GM12878 (cell line): ENCODE results near the gene IPO8. TPM values are rescaled to one million over a fixed set of nuclear protein-coding genes. Genes with fewer than 3 reads are reported as not detected.

ENCODE experiments used
- ATAC-seq: fragments of 200-7000 bp; cut with Tn5 transposase; 3 replicates; pipeline ENCODE4 v1.9.1; 2020; ENCODE audit warnings: mild to moderate bottlenecking, moderate library complexity
- BruUV-seq: library from RNA; stranded (reverse); fragments of 400-500 nt; replicated peaks from 2 replicates; lab custom pipeline; 2021; lab: Mats Ljungman, UMichigan
- CTCF ChIA-PET: fragments of 300-600 bp; sonication (Branson Sonifier 250); formaldehyde crosslinking; extraction: SDS; loops from one replicate; lab custom pipeline; 2021; ENCODE audit warnings: inconsistent platforms; lab: Yijun Ruan, JAX
- POLR2A ChIA-PET: fragments of 350-600 bp; formaldehyde crosslinking; extraction: SDS; loops from one replicate; lab custom pipeline; 2021; ENCODE audit warnings: inconsistent platforms; lab: Charles Lee
- RAD21 ChIA-PET: fragments of 300-600 bp; sonication (Branson Sonifier 250); formaldehyde crosslinking; loops from one replicate; lab custom pipeline; 2023; ENCODE audit warnings: antibody characterized with exemption; ENCODE audit not compliant: unreplicated experiment; lab: Charles Lee
- SMC1A ChIA-PET: fragments of 300-600 bp; sonication (Branson Sonifier 250); formaldehyde crosslinking; loops from one replicate; lab custom pipeline; 2023; ENCODE audit not compliant: unreplicated experiment, uncharacterized antibody; lab: Charles Lee
- DNase-seq: peaks from one replicate; pipeline ENCODE4 v3.0.0-alpha.2; 2011; ENCODE audit warnings: low read depth, low spot score
- FAIRE-seq: peaks from 3 replicates; lab custom pipeline; 2011; peaks lifted over from hg19 to GRCh38; lab: Jason Lieb, UNC
- H2AFZ ChIP-seq: 2 replicates; pipeline ENCODE4 v1.6.0; 2011; ENCODE audit warnings: low read depth, low read length, control low read depth; ENCODE audit not compliant: control insufficient read depth
- H3K27ac ChIP-seq: 2 replicates; pipeline ENCODE4 v1.5.1; 2011; ENCODE audit warnings: control low read depth; ENCODE audit not compliant: control insufficient read depth, insufficient read depth
- H3K27me3 ChIP-seq, 2 experiments: replicated peaks in 1 of 2; 2 replicates each; pipeline versions ENCODE4 v1.6.0 to v1.6.1; 2011; ENCODE audit warnings: low read length in 1 of 2; ENCODE audit not compliant: control insufficient read depth in 2 of 2, insufficient read depth in 2 of 2
- H3K36me3 ChIP-seq, 2 experiments: 2 replicates each; pipeline ENCODE4 v1.5.1; 2011; ENCODE audit warnings: low read length in 1 of 2; ENCODE audit not compliant: control insufficient read depth in 2 of 2, insufficient read depth in 2 of 2
- H3K4me1 ChIP-seq: 2 replicates; pipeline ENCODE4 v1.6.1; 2011; ENCODE audit warnings: mild to moderate bottlenecking, low read length, moderate library complexity, mixed read lengths; ENCODE audit not compliant: control insufficient read depth, insufficient read depth
- H3K4me2 ChIP-seq: 2 replicates; pipeline ENCODE4 v1.6.0; 2011; ENCODE audit warnings: control low read depth; ENCODE audit not compliant: control insufficient read depth, insufficient read depth
- H3K4me3 ChIP-seq: fragments of 200-600 bp; sonication (generic); 2 replicates; pipeline ENCODE4 v1.5.1; 2016
- H3K79me2 ChIP-seq: 2 replicates; pipeline ENCODE4 v1.6.0; 2011; ENCODE audit warnings: low read length; ENCODE audit not compliant: control insufficient read depth, insufficient read depth
- H3K9ac ChIP-seq: 2 replicates; pipeline ENCODE4 v1.8.0; 2011; ENCODE audit warnings: low read length, control low read depth, mixed read lengths; ENCODE audit not compliant: control insufficient read depth, insufficient read depth
- H3K9me3 ChIP-seq: replicated peaks from 3 replicates; pipeline ENCODE4 v1.5.1; 2011; ENCODE audit warnings: mild to moderate bottlenecking, low read length; ENCODE audit not compliant: control insufficient read depth, insufficient read depth
- H4K20me1 ChIP-seq: 2 replicates; pipeline ENCODE4 v1.6.0; 2011; ENCODE audit not compliant: control insufficient read depth, insufficient read depth
- ATF3 ChIP-seq: IDR thresholded peaks from 2 replicates; pipeline ENCODE4 v1.6.1; 2011; ENCODE audit warnings: low read depth, mild to moderate bottlenecking, low read length, moderate library complexity, borderline replicate concordance; ENCODE audit errors: extremely low read depth
- CBX3 ChIP-seq: fragments of 200-600 bp; sonication (generic); IDR thresholded peaks from 2 replicates; pipeline ENCODE4 v1.6.1; 2016; ENCODE audit warnings: low read depth, borderline replicate concordance
- CEBPB ChIP-seq, 2 experiments: fragments of 150-350 bp in 1 of 2; IDR thresholded peaks; 2 replicates each; pipeline ENCODE4 v1.6.1; 2012 to 2014; ENCODE audit warnings: low read depth in 2 of 2, low read length in 2 of 2, borderline replicate concordance in 1 of 2, inconsistent platforms in 1 of 2
- E4F1 ChIP-seq: fragments of 450-650 bp; IDR thresholded peaks from 2 replicates; pipeline ENCODE4 v1.6.1; 2018; ENCODE audit warnings: borderline replicate concordance, mild to moderate bottlenecking; ENCODE audit not compliant: partially characterized antibody
- FOS ChIP-seq: IDR thresholded peaks from 3 replicates; pipeline ENCODE4 v1.6.1; 2011; ENCODE audit warnings: borderline replicate concordance; ENCODE audit not compliant: insufficient read length; ENCODE audit errors: extremely low read depth
- FOXK2 ChIP-seq: fragments of 450-650 bp; IDR thresholded peaks from 2 replicates; pipeline ENCODE4 v1.6.1; 2017; ENCODE audit warnings: mild to moderate bottlenecking, moderate library complexity
- IKZF1 ChIP-seq: fragments of 450-650 bp; conservative IDR thresholded peaks from 2 replicates; pipeline ENCODE4 v1.6.1; 2017; ENCODE audit warnings: antibody characterized with exemption, mild to moderate bottlenecking
- NR2C1 ChIP-seq: fragments of 450-650 bp; IDR thresholded peaks from 2 replicates; pipeline ENCODE4 v1.6.1; 2017; ENCODE audit warnings: antibody characterized with exemption, mild to moderate bottlenecking, moderate library complexity
- RB1 ChIP-seq: fragments of 450-650 bp; formaldehyde crosslinking; IDR thresholded peaks from 2 replicates; pipeline ENCODE4 v1.6.1; 2017; ENCODE audit warnings: mild to moderate bottlenecking, borderline replicate concordance
- RELB ChIP-seq: fragments of 450-650 bp; IDR thresholded peaks from 2 replicates; pipeline ENCODE4 v1.6.1; 2017; ENCODE audit warnings: low read depth, mild to moderate bottlenecking, moderate library complexity
- SPI1 ChIP-seq: IDR thresholded peaks from 2 replicates; pipeline ENCODE4 v1.6.1; 2011; ENCODE audit warnings: low read depth, mild to moderate bottlenecking, low read length, moderate library complexity, borderline replicate concordance; ENCODE audit not compliant: insufficient read depth
- SRF ChIP-seq, 2 experiments: IDR thresholded peaks; 2 replicates each; pipeline ENCODE4 v1.6.1; 2011; ENCODE audit warnings: low read depth in 2 of 2, low read length in 2 of 2, mild to moderate bottlenecking in 1 of 2, moderate library complexity in 1 of 2
- ZSCAN29 ChIP-seq: fragments of 450-650 bp; IDR thresholded peaks from 2 replicates; pipeline ENCODE4 v1.6.1; 2017; ENCODE audit warnings: mild to moderate bottlenecking, moderate library complexity
- WGBS: methylation state at CpG from one replicate; pipeline ENCODE4 v1.1.6; 2016; ENCODE audit warnings: low lambda C conversion rate; ENCODE audit not compliant: insufficient replicate concordance, insufficient coverage; ENCODE audit errors: missing lambda C conversion rate; 5-methylcytosine and 5-hydroxymethylcytosine counted together
- in situ Hi-C: fragments of 300-500 bp; cut with MboI; formaldehyde crosslinking; loops from 9 replicates; pipeline ENCODE4 v1.14.3; 2018; ENCODE audit warnings: mixed read lengths
- intact Hi-C: fragments of 100-400 bp; cut with micrococcal nuclease; formaldehyde crosslinking; loops from one replicate; pipeline ENCODE4 v1.14.2; 2022; ENCODE audit not compliant: unreplicated experiment
- polyA plus RNA-seq, 11 experiments: library from polyadenylated mRNA; depleted of rRNA in 4 of 11; unstranded in 6 of 11; stranded (reverse) in 5 of 11; fragments of >200 nt; fragmentation: Nextera tagmentation in 4 of 11; fragmentation: Illumina TruSeq in 1 of 11; extraction: Ambion mirVana in 4 of 11; extraction: Trizol in 1 of 11; gene quantifications; 1 replicate in 1 of 11; 2 replicates in 10 of 11; pipeline versions ENCODE4 v1.2.1 to v1.2.3, GENCODE V29; 2011 to 2016; ENCODE audit warnings: inconsistent platforms in 2 of 11, missing spikeins in 2 of 11, low read depth in 1 of 11
- total RNA-seq, 4 experiments: library from RNA; depleted of rRNA in 3 of 4; stranded (reverse); fragments of >200 nt in 3 of 4; fragmentation: Illumina TruSeq in 1 of 4; extraction: Trizol in 1 of 4; gene quantifications; 2 replicates each; pipeline versions ENCODE4 v1.2.1 to v1.2.3, GENCODE V29; 2013 to 2021

The IPO8 gene
- total and polyA plus RNA-seq, 10 of the 15 experiments (the other 5 are each of a cell fraction or from before 2014, with no cell fraction given), result 6.9 to 38.5 (median 15.1) TPM

- H3K27me3 ChIP-seq, result no peaks in the 10 kb centered on the region
- ChIA-PET CTCF (interaction anchor here (1.0 kb wide), 1 partner anchor 18 kb away, joined by 3 read pairs; no protein-coding TSS in a partner anchor), POLR2A (no interaction called here), SMC1A (interaction anchor here (0.9 to 2.0 kb wide), 2 partner anchors 19 to 32 kb away, joined by 3 to 11 read pairs; no protein-coding TSS in a partner anchor), RAD21 (interaction anchor here (0.7 kb wide), 1 partner anchor 60 kb away, joined by 3 read pairs; no protein-coding TSS in a partner anchor)
- FAIRE-seq (no peak), DNase-seq (no peak), ATAC-seq (no peak)
- H3K79me2 ChIP-seq, result no peaks in the 10 kb centered on the region
- H3K4me2 ChIP-seq, result no peak overlapping the region
- no peak overlapping the region for H3K27ac ChIP-seq
- H3K4me1 ChIP-seq, result no peaks in the 10 kb centered on the region
- H3K4me3 ChIP-seq, result no peak overlapping the region
- H4K20me1 ChIP-seq, result no peaks in the 10 kb centered on the region
- H3K9ac ChIP-seq, result no peak overlapping the region
- no TSS peak for BruUV-seq
- in situ Hi-C loops, result no loop called here
- 0 out of 4 replicates have a peak, but pooled peaks cover 0 to 4% of the 10 kb centered on the region in 2 experiments for H3K36me3 ChIP-seq
- no peak overlapping the region for H2AFZ ChIP-seq
- intact Hi-C loops, result no loop called here
- no peak for TF ChIP-seq IKZF1
- no peak for TF ChIP-seq SRF (IDR thresholded peaks at IDR 0.05; ENCODE audit: low read depth in 2 of 2, low read length in 2 of 2)
- no peak for TF ChIP-seq RB1
- 65% methylated on average over 1 of the region's 1 CpG for WGBS
- H3K9me3 ChIP-seq, result no peaks in the 10 kb centered on the region
These were observed 30.1 kb upstream of the IPO8 start for GRCh38 chr12:30725739-30726138.

GRCh38 chr12:30719060-30719459 lies 23.4 kb upstream of the IPO8 start:
- FAIRE-seq (no peak), DNase-seq (no peak)
- POLR2A ChIA-PET, result no interaction called here
- TF ChIP-seq FOS, result no peak
- no peak for TF ChIP-seq CEBPB (IDR thresholded peaks at IDR 0.05; ENCODE audit: borderline replicate concordance in 1 of 2, low read depth in 2 of 2, low read length in 2 of 2)
- TF ChIP-seq NR2C1, result no peak
- TF ChIP-seq FOXK2, result no peak
- TF ChIP-seq E4F1, result no peak
- no peak for TF ChIP-seq ZSCAN29
- TF ChIP-seq ATF3, result no peak
- no peak for TF ChIP-seq CBX3
- no peak for TF ChIP-seq SPI1
- no peak for TF ChIP-seq RELB

More at GRCh38 chr12:30719060-30719459, 23.4 kb upstream of the IPO8 start:
- WGBS, result 38% methylated on average over 1 of the region's 1 CpG
- Histone ChIP-seq H3K4me2 (no peak overlapping the region), H3K27ac (no peak overlapping the region), H3K4me1 (no peaks in the 10 kb centered on the region), H2AFZ (no peak overlapping the region), H4K20me1 (no peaks in the 10 kb centered on the region), H3K27me3 (no peaks in the 10 kb centered on the region), H3K4me3 (no peak overlapping the region), H3K9ac (no peak overlapping the region), H3K9me3 (no peaks in the 10 kb centered on the region), H3K36me3 (no peaks in the 10 kb centered on the region), H3K79me2 (no peaks in the 10 kb centered on the region)
- ChIA-PET CTCF (no interaction called here), SMC1A (no interaction called here), RAD21 (no interaction called here)
- in situ Hi-C loops, result no loop called here
- intact Hi-C loops, result no loop called here
- no TSS peak for BruUV-seq
- ATAC-seq, result no peak
